Neutrophil (primary cell): Measurements from ENCODE around the gene ADGRV1.

Experiments used
- H3K27ac ChIP-seq: fragments of 200-600 bp; sonication (generic); 2 replicates; pipeline ENCODE4 v1.5.1; 2016; ENCODE audit warnings: mild to moderate bottlenecking, moderate library complexity
- H3K27me3 ChIP-seq: fragments of 200-600 bp; sonication (generic); 2 replicates; pipeline ENCODE4 v1.6.0; 2016; ENCODE audit warnings: mild to moderate bottlenecking
- H3K36me3 ChIP-seq: fragments of 200-600 bp; sonication (generic); 2 replicates; pipeline ENCODE4 v1.5.1; 2017
- H3K4me1 ChIP-seq, 2 experiments: fragments of 200-600 bp in 1 of 2; sonication (generic) in 1 of 2; 1 replicate in 1 of 2; 2 replicates in 1 of 2; pipeline versions ENCODE4 v1.5.1 to v1.6.1; 2013 to 2016; ENCODE audit warnings: low read depth in 1 of 2, low read length in 1 of 2, mild to moderate bottlenecking in 1 of 2, moderate library complexity in 1 of 2; ENCODE audit not compliant: control insufficient read depth in 1 of 2, insufficient read depth in 1 of 2
- H3K4me3 ChIP-seq, 2 experiments: fragments of 200-600 bp in 1 of 2; sonication (generic) in 1 of 2; 1 replicate in 1 of 2; 2 replicates in 1 of 2; pipeline ENCODE4 v1.5.1; 2013 to 2016; ENCODE audit warnings: low read depth in 1 of 2, low read length in 1 of 2, mild to moderate bottlenecking in 1 of 2, moderate library complexity in 1 of 2
- H3K9me3 ChIP-seq: fragments of 200-600 bp; sonication (generic); 2 replicates; pipeline ENCODE4 v1.5.1; 2016
- TF ChIP-seq, protein P1 (sequence below): fragments of 200-600 bp; sonication (generic); IDR thresholded peaks from 2 replicates; pipeline ENCODE4 v1.5.1; 2016; ENCODE audit warnings: antibody characterized with exemption

ADGRV1 gene

DNA sequence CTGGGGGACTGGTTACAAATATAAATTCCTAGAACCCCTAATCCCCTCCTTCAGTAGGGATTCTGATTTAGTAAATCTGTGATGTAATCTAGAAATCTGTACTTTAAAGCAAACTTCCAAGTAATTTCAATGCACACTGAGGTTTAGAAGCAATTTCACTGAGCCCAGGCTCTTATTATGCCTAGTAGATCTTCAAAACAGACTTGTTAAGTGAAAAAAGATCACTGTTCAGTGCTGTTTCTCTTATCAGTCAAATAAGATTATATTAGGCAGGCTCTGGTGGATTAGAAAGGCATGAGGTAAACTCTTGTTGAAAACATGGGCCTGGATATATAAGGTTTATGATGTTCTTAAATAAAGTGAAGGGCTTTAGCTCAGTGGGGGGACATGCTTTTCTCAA is 293.9 kb downstream of the ADGRV1 start:
- Histone ChIP-seq H3K27me3 (no peaks in the 10 kb centered on the region), H3K4me3 (no peak overlapping the region), H3K27ac (no peak overlapping the region), H3K9me3 (no peaks in the 10 kb centered on the region), H3K36me3 (no peaks in the 10 kb centered on the region), H3K4me1 (no peaks in the 10 kb centered on the region)
- TF ChIP-seq, protein P1, sequence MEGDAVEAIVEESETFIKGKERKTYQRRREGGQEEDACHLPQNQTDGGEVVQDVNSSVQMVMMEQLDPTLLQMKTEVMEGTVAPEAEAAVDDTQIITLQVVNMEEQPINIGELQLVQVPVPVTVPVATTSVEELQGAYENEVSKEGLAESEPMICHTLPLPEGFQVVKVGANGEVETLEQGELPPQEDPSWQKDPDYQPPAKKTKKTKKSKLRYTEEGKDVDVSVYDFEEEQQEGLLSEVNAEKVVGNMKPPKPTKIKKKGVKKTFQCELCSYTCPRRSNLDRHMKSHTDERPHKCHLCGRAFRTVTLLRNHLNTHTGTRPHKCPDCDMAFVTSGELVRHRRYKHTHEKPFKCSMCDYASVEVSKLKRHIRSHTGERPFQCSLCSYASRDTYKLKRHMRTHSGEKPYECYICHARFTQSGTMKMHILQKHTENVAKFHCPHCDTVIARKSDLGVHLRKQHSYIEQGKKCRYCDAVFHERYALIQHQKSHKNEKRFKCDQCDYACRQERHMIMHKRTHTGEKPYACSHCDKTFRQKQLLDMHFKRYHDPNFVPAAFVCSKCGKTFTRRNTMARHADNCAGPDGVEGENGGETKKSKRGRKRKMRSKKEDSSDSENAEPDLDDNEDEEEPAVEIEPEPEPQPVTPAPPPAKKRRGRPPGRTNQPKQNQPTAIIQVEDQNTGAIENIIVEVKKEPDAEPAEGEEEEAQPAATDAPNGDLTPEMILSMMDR = no peak

DNA sequence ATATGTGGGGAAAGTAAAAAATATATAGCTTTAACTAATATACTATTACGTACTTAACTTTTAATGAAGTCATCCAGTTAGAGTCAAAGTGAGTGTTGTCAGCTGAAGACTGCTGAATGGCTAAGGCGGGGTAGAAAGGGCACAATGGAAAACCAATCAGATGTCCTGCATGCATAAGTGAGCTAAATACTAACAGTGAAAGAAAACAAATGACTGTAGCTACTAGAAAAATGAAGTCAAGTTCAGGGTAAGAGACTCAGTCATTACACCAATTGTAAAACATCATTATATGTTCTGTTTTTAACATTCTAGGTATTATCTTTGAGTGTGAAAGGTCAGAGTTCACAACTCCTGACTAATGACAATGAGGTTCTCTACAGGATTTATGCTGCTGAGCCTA is 295.2 kb downstream of the ADGRV1 start:
- TF ChIP-seq, protein P1 = no peak
- Histone ChIP-seq H3K36me3 (no peaks in the 10 kb centered on the region), H3K4me3 (no peak overlapping the region), H3K9me3 (no peaks in the 10 kb centered on the region), H3K27ac (no peak overlapping the region), H3K4me1 (no peaks in the 10 kb centered on the region), H3K27me3 (no peaks in the 10 kb centered on the region)

DNA sequence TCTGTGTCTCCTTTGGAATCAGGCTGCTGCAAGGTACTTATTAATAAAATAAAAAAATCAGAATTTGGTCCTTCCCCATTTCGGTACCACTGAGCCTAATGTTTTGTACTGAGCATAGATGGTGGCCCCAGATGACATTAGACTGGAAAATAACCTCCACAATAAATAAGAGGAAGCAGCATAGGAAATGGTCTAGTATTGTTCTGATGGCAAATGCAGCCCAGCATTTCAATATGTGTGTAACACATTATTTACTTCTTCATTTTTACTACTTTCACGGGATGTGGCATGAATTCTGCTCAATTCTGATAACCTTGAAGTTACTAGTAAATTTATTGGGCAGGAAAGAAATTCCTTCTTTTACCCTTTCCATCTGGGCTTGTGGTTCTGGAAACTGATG is 295.6 kb downstream of the ADGRV1 start:
- no peaks in the 10 kb centered on the region for H3K9me3 ChIP-seq
- H3K27ac ChIP-seq = no peak overlapping the region
- no peaks in the 10 kb centered on the region for H3K27me3 ChIP-seq
- TF ChIP-seq, protein P1 = no peak
- no peaks in the 10 kb centered on the region for H3K36me3 ChIP-seq
- no peak overlapping the region for H3K4me3 ChIP-seq
- H3K4me1 ChIP-seq = no peaks in the 10 kb centered on the region

DNA sequence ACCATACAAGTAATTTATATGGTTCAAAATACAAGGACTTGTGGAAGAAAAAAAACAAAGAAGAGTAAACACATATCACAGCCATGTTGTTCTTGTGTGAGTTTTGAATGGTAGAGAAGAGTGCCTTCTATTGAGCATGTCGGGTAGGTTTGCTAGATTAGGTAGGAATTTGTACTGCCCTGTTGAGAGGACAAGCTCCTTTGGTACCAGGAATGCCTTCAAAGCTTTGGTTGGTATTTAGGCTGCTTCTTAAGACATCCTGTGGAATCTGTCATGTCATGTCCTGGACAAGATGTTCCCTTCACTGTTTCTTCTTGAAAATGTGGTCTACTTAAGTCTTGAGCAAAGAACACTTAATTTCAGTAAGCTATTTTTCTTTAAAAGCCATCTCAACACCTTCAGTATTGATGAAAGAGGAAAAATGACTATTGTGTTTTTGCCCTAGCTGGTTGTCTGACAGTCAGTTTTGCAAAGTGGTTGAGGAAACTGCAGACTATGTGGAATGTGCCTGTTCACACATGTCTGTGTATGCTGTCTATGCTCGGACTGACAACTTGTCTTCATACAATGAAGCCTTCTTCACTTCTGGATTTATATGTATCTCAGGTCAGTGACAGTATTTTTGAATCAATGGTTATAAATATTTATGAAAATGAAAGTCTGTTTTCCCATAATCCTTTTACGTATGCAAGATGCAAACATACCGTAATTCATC is 296.9 kb downstream of the ADGRV1 start:
- Histone ChIP-seq H3K4me3 (no peak overlapping the region), H3K27ac (no peak overlapping the region), H3K4me1 (no peaks in the 10 kb centered on the region), H3K27me3 (no peaks in the 10 kb centered on the region), H3K9me3 (no peaks in the 10 kb centered on the region), H3K36me3 (no peaks in the 10 kb centered on the region)
- TF ChIP-seq, protein P1 = no peak

DNA sequence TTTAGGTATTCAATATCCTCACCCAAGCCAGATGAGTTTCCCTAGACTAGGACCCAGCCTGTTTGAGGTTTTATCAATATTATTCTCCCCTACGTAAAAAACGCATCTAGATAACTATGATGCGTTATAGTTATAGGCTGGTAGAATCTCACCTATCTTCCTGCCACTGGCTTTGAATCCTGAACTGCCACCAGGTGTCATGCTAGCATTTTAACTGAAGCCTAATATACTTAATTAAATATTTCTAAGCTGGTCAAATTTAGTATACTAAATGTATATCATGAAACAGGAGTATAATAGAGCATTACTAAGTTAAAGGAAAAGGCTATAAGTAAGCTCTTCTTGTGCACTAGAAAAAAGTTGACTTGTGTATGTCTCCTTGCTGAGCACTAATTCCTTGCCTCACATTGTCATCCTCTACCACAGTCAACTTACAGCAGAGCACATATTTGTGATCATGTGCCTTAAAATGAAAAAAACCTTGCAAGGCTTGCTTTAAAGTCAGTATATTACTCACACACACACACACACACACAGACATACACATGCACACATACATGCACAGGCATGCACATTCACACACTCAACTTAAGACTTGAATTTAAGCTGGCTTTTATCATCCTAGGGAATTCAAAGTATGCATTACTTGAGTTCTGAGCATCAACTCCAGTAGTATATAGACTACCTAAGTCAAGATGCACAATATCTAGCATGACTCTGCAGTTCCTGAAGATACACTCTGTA is 303.4 kb downstream of the ADGRV1 start:
- no peak overlapping the region for H3K4me3 ChIP-seq
- H3K36me3 ChIP-seq = no peaks in the 10 kb centered on the region
- H3K27ac ChIP-seq = no peak overlapping the region
- TF ChIP-seq, protein P1 = no peak
- H3K9me3 ChIP-seq = no peaks in the 10 kb centered on the region
- H3K4me1 ChIP-seq = peaks cover 0 to 2% of the 10 kb centered on the region in 2 experiments
- H3K27me3 ChIP-seq = no peaks in the 10 kb centered on the region
